AG04449 (cell line): ENCODE results near the gene PHC2.

Source experiments
- CTCF ChIA-PET: fragments of 350-600 bp; formaldehyde crosslinking; extraction: SDS; loops from one replicate; lab custom pipeline; 2021; ENCODE audit warnings: antibody characterized with exemption; lab: Yijun Ruan, JAX
- POLR2A ChIA-PET: fragments of 400-600, 350-600 bp; formaldehyde crosslinking; extraction: SDS; loops from one replicate; lab custom pipeline; 2020; ENCODE audit warnings: antibody characterized with exemption, inconsistent platforms; lab: Yijun Ruan, JAX
- DNase-seq: peaks from one replicate; pipeline ENCODE4 v3.0.0-alpha.2; 2010; ENCODE audit warnings: low read depth, low spot score
- H3K4me3 ChIP-seq: 2 replicates; pipeline ENCODE4 v1.5.1; 2011; ENCODE audit warnings: low read depth, mild to moderate bottlenecking, control low read depth, low read length
- CTCF ChIP-seq: IDR thresholded peaks from one replicate; pipeline ENCODE4 v1.5.1; 2011; ENCODE audit warnings: mild to moderate bottlenecking, moderate library complexity, low read length, control low read depth, inconsistent platforms; ENCODE audit not compliant: insufficient read depth; ENCODE audit errors: missing control alignments

Gene PHC2

GRCh38 chr1:33301273-33301984 lies 129.5 kb downstream of the PHC2 start:
- CTCF ChIA-PET: interaction anchor here (10.6 to 12.1 kb wide), 2 partner anchors 65 to 168 kb away, joined by 203 to 436 read pairs; partner anchors contain the start of gene ZSCAN20
- no peak for DNase-seq
- POLR2A ChIA-PET: no interaction called here
- H3K4me3 ChIP-seq: no peak overlapping the region
- TF ChIP-seq CTCF: no peak

GRCh38 chr1:33300673-33301072 lies 130.2 kb downstream of the PHC2 start:
- no peak for TF ChIP-seq CTCF
- DNase-seq: peak; percentile 62
- POLR2A ChIA-PET: no interaction called here
- H3K4me3 ChIP-seq: no peak overlapping the region
- CTCF ChIA-PET: interaction anchor here (10.6 to 12.1 kb wide), 2 partner anchors 65 to 169 kb away, joined by 203 to 436 read pairs; partner anchors contain the start of gene ZSCAN20

GRCh38 chr1:33299461-33300155 lies 131.3 kb downstream of the PHC2 start:
- no peak overlapping the region for H3K4me3 ChIP-seq
- no peak for DNase-seq
- ChIA-PET POLR2A (no interaction called here), CTCF (interaction anchor here (0.9 to 12.1 kb wide), 9 partner anchors 10 to 170 kb away, joined by 3 to 436 read pairs (median 39); partner anchors contain the start of gene ZSCAN20)
- no peak for TF ChIP-seq CTCF

- CTCF ChIA-PET: interaction anchor here (0.8 to 12.1 kb wide), 33 partner anchors 8 to 315 kb away, joined by 3 to 436 read pairs (median 5); partner anchors contain the start of gene ZSCAN20
Measured at GRCh38 chr1:33298623-33299277, 132.1 kb downstream of the PHC2 start.

GRCh38 chr1:33297911-33298622 lies 132.8 kb downstream of the PHC2 start:
- CTCF ChIA-PET: interaction anchor here (0.7 to 12.1 kb wide), 37 partner anchors 9 to 316 kb away, joined by 3 to 436 read pairs (median 5); partner anchors contain the start of gene ZSCAN20
- TF ChIP-seq CTCF: no peak
- H3K4me3 ChIP-seq: no peak overlapping the region
- POLR2A ChIA-PET: no interaction called here
- DNase-seq: no peak

More at GRCh38 chr1:33298623-33299277, 132.1 kb downstream of the PHC2 start:
- POLR2A ChIA-PET: no interaction called here
- TF ChIP-seq CTCF: peak; percentile 94
- no peak for DNase-seq
- H3K4me3 ChIP-seq: no peak overlapping the region
